ENCODE measurements around the gene GPC3. TPM values are rescaled to one million over a fixed set of nuclear protein-coding genes. Genes with fewer than 3 reads are reported as not detected.

The GPC3 gene
- total RNA-seq, 1 experiment from 2014 or later = 0.98 TPM

GRCh38 chrX:133754657-133755056 is 230.7 kb downstream of the GPC3 start (continued):
- TF ChIP-seq EZH2phosphoT487 (IDR thresholded peaks at IDR 0.05; ENCODE audit: borderline replicate concordance) = no peak
- TF ChIP-seq RAD21 (IDR thresholded peaks at IDR 0.05; ENCODE audit: low read depth) = no peak
- no peak for TF ChIP-seq POLR2AphosphoS5 (IDR thresholded peaks at IDR 0.05; ENCODE audit: low read depth, low read length)
- no peak for TF ChIP-seq ATF3 (IDR thresholded peaks at IDR 0.05)
- no peak for TF ChIP-seq MAX (IDR thresholded peaks at IDR 0.05)
- no peak for TF ChIP-seq POLR2A (IDR thresholded peaks at IDR 0.05; ENCODE audit: borderline replicate concordance, extremely low read depth, insufficient read depth, insufficient read length)
- TF ChIP-seq TCF7L2 (IDR thresholded peaks at IDR 0.05; ENCODE audit: borderline replicate concordance, extremely low read depth, insufficient read depth, insufficient read length) = no peak
- TF ChIP-seq JUND (IDR thresholded peaks at IDR 0.05) = no peak
- no peak for TF ChIP-seq ZBTB33 (IDR thresholded peaks at IDR 0.05; ENCODE audit: extremely low read depth, insufficient replicate concordance, low read length)
- TF ChIP-seq EZH2 (IDR thresholded peaks at IDR 0.05) = no peak

- intact Hi-C loops (cut with micrococcal nuclease) = no loop called here
- no peaks in the 10 kb centered on the region for H3K9me3 ChIP-seq (ENCODE audit: control insufficient read depth in 1 of 2, insufficient read depth in 1 of 2, low read depth in 1 of 2, low read length in 2 of 2)
- H4K20me1 ChIP-seq (ENCODE audit: insufficient read depth) = no peaks in the 10 kb centered on the region
- ATAC-seq (no peak), DNase-seq (ENCODE audit: low read depth, low spot score) (no peak)
- no peak overlapping the region for H3K4me3 ChIP-seq (replicated peaks in 1 of 2; ENCODE audit: low read depth in 1 of 2, low read length in 2 of 2)
- POLR2A ChIA-PET = no interaction called here
- no peaks in the 10 kb centered on the region for H3K9me2 ChIP-seq (ENCODE audit: insufficient read depth)
- RAD21 ChIA-PET (ENCODE audit: low non-redundant PET in 1 of 2, low total read pairs in 2 of 2, uncharacterized antibody in 2 of 2, unreplicated experiment in 2 of 2) = no interaction called here
- TF ChIP-seq CBX3 (IDR thresholded peaks at IDR 0.05; ENCODE audit: low read depth) = no peak
- TF ChIP-seq ELF1 (IDR thresholded peaks at IDR 0.05; ENCODE audit: borderline replicate concordance, low read depth) = no peak
- TF ChIP-seq ZFX (IDR thresholded peaks at IDR 0.05) = no peak
- no peak for TF ChIP-seq EZH2phosphoT487 (IDR thresholded peaks at IDR 0.05; ENCODE audit: borderline replicate concordance)
- TF ChIP-seq POLR2A (IDR thresholded peaks at IDR 0.05; ENCODE audit: borderline replicate concordance, extremely low read depth, insufficient read depth, insufficient read length) = no peak
- no peak for TF ChIP-seq POLR2AphosphoS5 (IDR thresholded peaks at IDR 0.05; ENCODE audit: low read depth, low read length)
- TF ChIP-seq EZH2 (IDR thresholded peaks at IDR 0.05) = no peak
- TF ChIP-seq CTCF (IDR thresholded peaks at IDR 0.05 in 2 of 3, conservative IDR thresholded peaks at IDR 0.05 in 1 of 3; ENCODE audit: borderline replicate concordance in 1 of 3, insufficient read depth in 1 of 3, low read depth in 2 of 3, low read length in 2 of 3) = no peak
- TF ChIP-seq SRF (IDR thresholded peaks at IDR 0.05; ENCODE audit: low read depth) = no peak
- no peak for TF ChIP-seq ZNF274 (IDR thresholded peaks at IDR 0.05; ENCODE audit: low read depth, low read length)
- TF ChIP-seq TCF7L2 (IDR thresholded peaks at IDR 0.05; ENCODE audit: borderline replicate concordance, extremely low read depth, insufficient read depth, insufficient read length) = no peak
- TF ChIP-seq RAD21 (IDR thresholded peaks at IDR 0.05; ENCODE audit: low read depth) = no peak
- H3K27ac ChIP-seq (ENCODE audit: low read depth, low read length) = no peak overlapping the region
- H3K79me2 ChIP-seq (ENCODE audit: insufficient read depth, low read length) = no peaks in the 10 kb centered on the region
- no peak overlapping the region for H2AFZ ChIP-seq (ENCODE audit: low read depth, low read length, poor library complexity, severe bottlenecking)
- H3K27me3 ChIP-seq (ENCODE audit: insufficient read depth, low read length) = no peaks in the 10 kb centered on the region
- CTCF ChIA-PET = no interaction called here
- H3K9ac ChIP-seq (ENCODE audit: low read length) = no peak overlapping the region
- no peaks in the 10 kb centered on the region for H3K4me1 ChIP-seq (ENCODE audit: control insufficient read depth in 1 of 2, insufficient read depth in 2 of 2, low read length in 2 of 2)
- no peaks in the 10 kb centered on the region for H3K36me3 ChIP-seq (ENCODE audit: control insufficient read depth in 1 of 2, insufficient read depth in 2 of 2, low read length in 2 of 2)
- BruUV-seq (replicated peaks) = no TSS peak
- H3K4me2 ChIP-seq (ENCODE audit: low read length) = no peak overlapping the region
Measured at GRCh38 chrX:133749951-133750350, 235.4 kb downstream of the GPC3 start.
